Osteoblast (primary cell): Measurements from ENCODE around the gene KRT81. TPM values are rescaled to one million over a fixed set of nuclear protein-coding genes. Genes with fewer than 3 reads are reported as not detected.
A peak's percentile ranks its signal among the peaks of the same experiment; 100 is the strongest.

Source experiments
- DNase-seq: peaks from one replicate; pipeline ENCODE4 v3.0.0; 2011; ENCODE audit warnings: low spot score, mixed read lengths; ENCODE audit not compliant: insufficient read length; ENCODE audit errors: missing footprints
- H2AFZ ChIP-seq: 2 replicates; pipeline ENCODE4 v1.6.0; 2011; ENCODE audit warnings: mild to moderate bottlenecking, low read length
- H3K27ac ChIP-seq: 2 replicates; pipeline ENCODE4 v1.5.1; 2011; ENCODE audit warnings: mild to moderate bottlenecking, low read depth, low read length, moderate library complexity
- H3K27me3 ChIP-seq: 2 replicates; pipeline ENCODE4 v1.6.0; 2012; ENCODE audit warnings: mild to moderate bottlenecking, control low read depth, inconsistent platforms, low read length, moderate library complexity; ENCODE audit not compliant: insufficient read depth
- H3K36me3 ChIP-seq: 2 replicates; pipeline ENCODE4 v1.5.1; 2011; ENCODE audit warnings: mild to moderate bottlenecking, low read length, control low read depth, moderate library complexity; ENCODE audit not compliant: insufficient read depth
- H3K4me1 ChIP-seq: 2 replicates; pipeline ENCODE4 v1.5.1; 2011; ENCODE audit warnings: mild to moderate bottlenecking, low read length, control low read depth, moderate library complexity; ENCODE audit not compliant: insufficient read depth
- H3K4me2 ChIP-seq: 2 replicates; pipeline ENCODE4 v1.6.0; 2011; ENCODE audit warnings: mild to moderate bottlenecking, low read length; ENCODE audit not compliant: insufficient read depth
- H3K4me3 ChIP-seq: fragments of 200-600 bp; sonication (generic); 3 replicates; pipeline ENCODE4 v1.5.1; 2012; ENCODE audit warnings: mild to moderate bottlenecking, low read length, inconsistent platforms; ENCODE audit not compliant: insufficient read depth
- H3K79me2 ChIP-seq: 2 replicates; pipeline ENCODE4 v1.6.0; 2012; ENCODE audit warnings: mild to moderate bottlenecking, low read length, control low read depth, inconsistent platforms; ENCODE audit not compliant: insufficient read depth
- H3K9me3 ChIP-seq: 2 replicates; pipeline ENCODE4 v1.5.1; 2011; ENCODE audit warnings: low read depth, low read length, control low read depth
- H4K20me1 ChIP-seq: 2 replicates; pipeline ENCODE4 v1.6.0; 2012; ENCODE audit warnings: mild to moderate bottlenecking, low read length, control low read depth; ENCODE audit not compliant: insufficient read depth
- CTCF ChIP-seq: IDR thresholded peaks from 2 replicates; pipeline ENCODE4 v1.5.1; 2011; ENCODE audit warnings: mild to moderate bottlenecking, low read depth, low read length, moderate library complexity; ENCODE audit errors: extremely low read depth
- total RNA-seq: library from RNA; depleted of rRNA; stranded (reverse); fragments of >200 nt; gene quantifications from 2 replicates; pipeline ENCODE4 v1.2.3, GENCODE V29; 2012

Gene KRT81
- total RNA-seq, 1 donor = not detected

DNA sequence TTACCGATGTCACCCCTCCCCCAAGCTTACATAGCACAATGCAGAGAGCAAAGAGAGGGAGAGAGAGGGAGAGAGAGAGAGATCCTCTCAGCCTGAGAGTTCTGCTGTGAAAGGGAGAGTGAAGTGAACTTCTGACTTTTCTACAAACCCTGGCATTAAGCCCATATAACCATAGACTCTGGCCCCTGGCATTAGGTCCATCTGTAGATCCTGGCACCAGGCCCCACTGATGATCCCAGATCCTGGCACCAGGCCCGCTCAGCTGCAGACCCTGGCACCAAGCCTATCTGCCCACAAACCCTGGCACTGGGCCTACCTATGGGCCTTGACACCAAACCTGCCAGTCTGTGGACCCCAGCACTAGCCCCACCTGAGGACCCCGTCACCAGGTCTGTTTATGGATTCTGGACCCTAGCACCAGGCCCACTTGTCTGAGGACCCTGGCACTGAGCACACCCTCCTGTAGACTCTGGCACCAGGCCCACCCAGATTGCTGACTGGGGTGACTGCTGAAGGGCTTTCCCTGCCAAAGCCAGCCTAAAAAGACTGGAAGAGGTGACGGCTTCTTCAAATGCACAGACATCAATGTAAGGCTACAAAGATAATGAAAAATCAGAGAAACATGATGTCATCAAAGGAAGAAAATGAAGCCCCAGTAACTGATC, 44.4 kb upstream of the KRT81 start:
- H3K4me1 ChIP-seq = no peaks in the 10 kb centered on the region
- H3K36me3 ChIP-seq = no peaks in the 10 kb centered on the region
- no peak for DNase-seq
- TF ChIP-seq CTCF = no peak
- no peak overlapping the region for H3K4me3 ChIP-seq
- no peaks in the 10 kb centered on the region for H4K20me1 ChIP-seq
- no peak overlapping the region for H3K27ac ChIP-seq
- H3K27me3 ChIP-seq = peaks cover 20% of the 10 kb centered on the region
- peaks cover 3% of the 10 kb centered on the region for H3K9me3 ChIP-seq
- no peaks in the 10 kb centered on the region for H3K79me2 ChIP-seq
- no peak overlapping the region for H2AFZ ChIP-seq
- H3K4me2 ChIP-seq = no peak overlapping the region

GRCh38 chr12:52334185-52334584, 42.9 kb upstream of the KRT81 start:
- H3K4me2 ChIP-seq = no peak overlapping the region
- H3K79me2 ChIP-seq = no peaks in the 10 kb centered on the region
- no peak overlapping the region for H2AFZ ChIP-seq
- H3K36me3 ChIP-seq = no peaks in the 10 kb centered on the region
- no peaks in the 10 kb centered on the region for H3K4me1 ChIP-seq
- no peak for TF ChIP-seq CTCF
- peaks cover 15% of the 10 kb centered on the region for H3K27me3 ChIP-seq
- no peak overlapping the region for H3K4me3 ChIP-seq
- no peak overlapping the region for H3K27ac ChIP-seq
- no peak for DNase-seq
- H4K20me1 ChIP-seq = no peaks in the 10 kb centered on the region
- H3K9me3 ChIP-seq = peaks cover 3% of the 10 kb centered on the region

GRCh38 chr12:52333321-52333720, 42.0 kb upstream of the KRT81 start:
- no peak for DNase-seq
- Histone ChIP-seq H3K9me3 (peaks cover 3% of the 10 kb centered on the region), H3K27ac (no peak overlapping the region), H3K4me1 (no peaks in the 10 kb centered on the region), H3K36me3 (no peaks in the 10 kb centered on the region), H3K79me2 (no peaks in the 10 kb centered on the region), H4K20me1 (no peaks in the 10 kb centered on the region), H2AFZ (no peak overlapping the region), H3K27me3 (peaks cover 17% of the 10 kb centered on the region), H3K4me2 (no peak overlapping the region), H3K4me3 (no peak overlapping the region)
- no peak for TF ChIP-seq CTCF

DNA sequence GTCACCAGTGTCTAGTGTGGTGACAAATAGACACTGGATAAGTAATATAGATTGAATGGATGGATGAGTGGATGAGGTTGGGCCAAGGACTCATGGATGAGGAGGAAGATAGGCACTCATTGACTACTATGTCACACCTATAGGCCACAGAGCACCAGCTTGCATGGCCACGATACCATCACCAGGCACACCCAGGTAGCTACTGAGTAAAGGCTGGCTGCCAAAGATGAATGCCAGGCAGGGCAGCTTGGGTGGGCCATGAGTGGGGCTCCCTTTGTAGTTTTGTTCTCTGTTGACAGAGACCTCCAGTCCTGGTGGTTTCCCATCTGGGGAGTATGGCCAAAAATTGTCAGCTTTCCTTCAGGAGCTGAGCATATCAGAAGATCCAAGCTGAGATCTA, 41.0 kb upstream of the KRT81 start:
- Histone ChIP-seq H3K36me3 (no peaks in the 10 kb centered on the region), H3K4me2 (no peak overlapping the region), H3K79me2 (no peaks in the 10 kb centered on the region), H3K4me3 (no peak overlapping the region), H3K27me3 (peaks cover 17% of the 10 kb centered on the region), H2AFZ (no peak overlapping the region), H3K27ac (no peak overlapping the region), H3K9me3 (peaks cover 3% of the 10 kb centered on the region), H3K4me1 (peaks cover under 1% of the 10 kb centered on the region), H4K20me1 (no peaks in the 10 kb centered on the region)
- no peak for TF ChIP-seq CTCF
- DNase-seq = peak; percentile 30
